HCT116 (cell line): ENCODE measurements around the gene RASAL2. TPM values are rescaled to one million over a fixed set of nuclear protein-coding genes. Genes with fewer than 3 reads are reported as not detected.
A peak's percentile ranks its signal among the peaks of the same experiment; 100 is the strongest.
"Not testable (repeated sequence)": the region's sequence is repeated elsewhere in the genome, so short reads cannot be mapped to it uniquely, and the experiment has no call there.

ENCODE experiments used
- ATAC-seq: fragments of 200-7000 bp; cut with Tn5 transposase; 2 replicates; pipeline ENCODE4 v1.9.1; 2020; ENCODE audit warnings: mild to moderate bottlenecking, moderate library complexity
- BruUV-seq: library from RNA; stranded (reverse); fragments of 400-500 nt; replicated peaks from 2 replicates; lab custom pipeline; 2021; lab: Mats Ljungman, UMichigan
- CTCF ChIA-PET: fragments of 300-600 bp; sonication (Branson Sonifier 250); formaldehyde crosslinking; loops from one replicate; lab custom pipeline; 2021; ENCODE audit warnings: antibody characterized with exemption; lab: Charles Lee
- POLR2A ChIA-PET: fragments of 300-600, 350-600 bp; sonication (Branson Sonifier 250); formaldehyde crosslinking; loops from one replicate; lab custom pipeline; 2021; ENCODE audit warnings: antibody characterized with exemption; lab: Charles Lee
- RAD21 ChIA-PET, 2 experiments: fragments of 300-600 bp; sonication (Branson Sonifier 250); formaldehyde crosslinking; loops; one replicate each; lab custom pipeline; 2023; ENCODE audit warnings: low total read pairs in 2 of 2; ENCODE audit not compliant: uncharacterized antibody in 2 of 2, unreplicated experiment in 2 of 2, low non-redundant PET in 1 of 2; lab: Charles Lee
- DNase-seq: peaks from one replicate; pipeline ENCODE4 v3.0.0-alpha.2; 2010; ENCODE audit warnings: low read depth, low spot score
- H2AFZ ChIP-seq: fragments of 200-600 bp; shearing (Covaris generic), sonication (generic); 2 replicates; pipeline ENCODE4 v1.6.1; 2017; ENCODE audit warnings: low read depth, mixed run types, mixed read lengths, antibody characterized with exemption, low read length; ENCODE audit not compliant: poor library complexity, severe bottlenecking
- H3K27ac ChIP-seq: 2 replicates; pipeline ENCODE4 v1.5.1; 2012; ENCODE audit warnings: low read depth, low read length
- H3K27me3 ChIP-seq: fragments of 200-600 bp; sonication (generic); 2 replicates; pipeline ENCODE4 v1.6.1; 2016; ENCODE audit warnings: mixed run types, low read length, mixed read lengths; ENCODE audit not compliant: insufficient read depth
- H3K36me3 ChIP-seq, 2 experiments: fragments of 200-500 bp in 1 of 2; fragments of 200-600 bp in 1 of 2; sonication (Bioruptor generic) in 1 of 2; sonication (generic) in 1 of 2; 2 replicates each; pipeline versions ENCODE4 v1.5.1 to v1.6.1; 2014 to 2016; ENCODE audit warnings: low read length in 2 of 2, inconsistent platforms in 1 of 2, mixed read lengths in 1 of 2, mixed run types in 1 of 2; ENCODE audit not compliant: insufficient read depth in 2 of 2, control insufficient read depth in 1 of 2
- H3K4me1 ChIP-seq, 2 experiments: fragments of 200-600 bp in 1 of 2; sonication (generic) in 1 of 2; 2 replicates each; pipeline versions ENCODE4 v1.5.1 to v1.6.1; 2012 to 2017; ENCODE audit warnings: low read length in 2 of 2, inconsistent platforms in 1 of 2, mild to moderate bottlenecking in 1 of 2, mixed read lengths in 1 of 2, mixed run types in 1 of 2, moderate library complexity in 1 of 2; ENCODE audit not compliant: insufficient read depth in 2 of 2, control insufficient read depth in 1 of 2
- H3K4me2 ChIP-seq: fragments of 200-600 bp; sonication (generic); 2 replicates; pipeline ENCODE4 v1.6.1; 2017; ENCODE audit warnings: mixed run types, low read length, mixed read lengths
- H3K4me3 ChIP-seq, 2 experiments: fragments of 200-600 bp in 1 of 2; sonication (generic) in 1 of 2; replicated peaks in 1 of 2; 2 replicates each; pipeline ENCODE4 v1.5.1; 2011 to 2016; ENCODE audit warnings: low read length in 2 of 2, control low read depth in 1 of 2, low read depth in 1 of 2, mild to moderate bottlenecking in 1 of 2, mixed read lengths in 1 of 2, mixed run types in 1 of 2
- H3K79me2 ChIP-seq: fragments of 200-600 bp; sonication (generic); 2 replicates; pipeline ENCODE4 v1.6.1; 2017; ENCODE audit warnings: mild to moderate bottlenecking, mixed run types, low read length, moderate library complexity, mixed read lengths; ENCODE audit not compliant: insufficient read depth
- H3K9ac ChIP-seq: fragments of 200-600 bp; sonication (generic); 2 replicates; pipeline ENCODE4 v1.6.1; 2016; ENCODE audit warnings: low read length, mixed read lengths
- H3K9me2 ChIP-seq: fragments of 200-600 bp; sonication (generic), shearing (Covaris generic); 2 replicates; pipeline ENCODE4 v1.6.1; 2017; ENCODE audit warnings: mixed run types, mild to moderate bottlenecking, moderate library complexity; ENCODE audit not compliant: insufficient read depth
- H3K9me3 ChIP-seq, 2 experiments: fragments of 200-500 bp in 1 of 2; fragments of 200-600 bp in 1 of 2; sonication (Bioruptor generic) in 1 of 2; sonication (generic) in 1 of 2; 2 replicates each; pipeline ENCODE4 v1.6.1; 2014 to 2017; ENCODE audit warnings: low read length in 2 of 2, mixed read lengths in 2 of 2, inconsistent platforms in 1 of 2, low read depth in 1 of 2, mild to moderate bottlenecking in 1 of 2, mixed run types in 1 of 2, moderate library complexity in 1 of 2; ENCODE audit not compliant: control insufficient read depth in 1 of 2, insufficient read depth in 1 of 2
- H4K20me1 ChIP-seq: fragments of 200-600 bp; sonication (generic), shearing (Covaris generic); 2 replicates; pipeline ENCODE4 v1.6.1; 2017; ENCODE audit warnings: mixed run types, mild to moderate bottlenecking, moderate library complexity; ENCODE audit not compliant: insufficient read depth
- CBX3 ChIP-seq: IDR thresholded peaks from 2 replicates; pipeline ENCODE4 v1.6.1; 2012; ENCODE audit warnings: low read depth
- CEBPB ChIP-seq: IDR thresholded peaks from 2 replicates; pipeline ENCODE4 v1.6.1; 2012; ENCODE audit warnings: low read depth
- CTCF ChIP-seq, 3 experiments: fragments of 200-600 bp in 1 of 3; sonication (generic) in 1 of 3; IDR thresholded peaks in 2 of 3; conservative IDR thresholded peaks in 1 of 3; 2 replicates each; pipeline ENCODE4 v1.5.1; 2012 to 2017; ENCODE audit warnings: low read depth in 2 of 3, low read length in 2 of 3, antibody characterized with exemption in 1 of 3, borderline replicate concordance in 1 of 3, control low read depth in 1 of 3, mild to moderate bottlenecking in 1 of 3, mixed read lengths in 1 of 3, mixed run types in 1 of 3, moderate library complexity in 1 of 3; ENCODE audit not compliant: insufficient read depth in 1 of 3
- ELF1 ChIP-seq: IDR thresholded peaks from 2 replicates; pipeline ENCODE4 v1.6.1; 2012; ENCODE audit warnings: low read depth, borderline replicate concordance
- EZH2phosphoT487 ChIP-seq: fragments of 200-600 bp; IDR thresholded peaks from 2 replicates; pipeline ENCODE4 v1.6.1; 2018; ENCODE audit warnings: antibody characterized with exemption, borderline replicate concordance
- FOSL1 ChIP-seq: IDR thresholded peaks from 2 replicates; pipeline ENCODE4 v1.6.1; 2012; ENCODE audit warnings: low read depth
- JUND ChIP-seq: IDR thresholded peaks from 2 replicates; pipeline ENCODE4 v1.6.1; 2012
- POLR2A ChIP-seq: IDR thresholded peaks from 2 replicates; pipeline ENCODE4 v1.7.0; 2011; ENCODE audit warnings: borderline replicate concordance; ENCODE audit not compliant: insufficient read depth, insufficient read length; ENCODE audit errors: extremely low read depth
- SIN3A ChIP-seq: IDR thresholded peaks from 2 replicates; pipeline ENCODE4 v1.6.1; 2012; ENCODE audit warnings: low read depth
- SRF ChIP-seq: IDR thresholded peaks from 2 replicates; pipeline ENCODE4 v1.6.1; 2012; ENCODE audit warnings: low read depth
- TCF7L2 ChIP-seq: IDR thresholded peaks from 2 replicates; pipeline ENCODE4 v1.7.0; 2011; ENCODE audit warnings: borderline replicate concordance, inconsistent platforms; ENCODE audit not compliant: insufficient read depth, insufficient read length; ENCODE audit errors: extremely low read depth
- YY1 ChIP-seq: IDR thresholded peaks from 2 replicates; pipeline ENCODE4 v1.6.1; 2011; ENCODE audit warnings: low read length, low read depth, moderate library complexity, mild to moderate bottlenecking; ENCODE audit not compliant: insufficient replicate concordance; ENCODE audit errors: extremely low read depth
- ZBTB33 ChIP-seq: IDR thresholded peaks from 2 replicates; pipeline ENCODE4 v1.6.1; 2011; ENCODE audit warnings: mild to moderate bottlenecking, low read length, moderate library complexity; ENCODE audit not compliant: insufficient replicate concordance; ENCODE audit errors: extremely low read depth
- ZFX ChIP-seq: fragments of 450-650 bp; IDR thresholded peaks from 2 replicates; pipeline ENCODE4 v1.6.1; 2017
- ZNF274 ChIP-seq: fragments of 200-500 bp; sonication (Bioruptor generic); IDR thresholded peaks from 2 replicates; pipeline ENCODE4 v1.6.1; 2014; ENCODE audit warnings: mild to moderate bottlenecking, low read depth, low read length, inconsistent platforms
- intact Hi-C: fragments of 100-400 bp; cut with micrococcal nuclease; formaldehyde crosslinking; loops from 2 replicates; pipeline ENCODE4 v1.10.0; 2022
- total RNA-seq: library from RNA; stranded (reverse); gene quantifications from one replicate; pipeline ENCODE4 v1.2.1, GENCODE V29; 2021; ENCODE audit not compliant: unreplicated experiment
- TF ChIP-seq, protein P1 (sequence below): IDR thresholded peaks from 2 replicates; pipeline ENCODE4 v1.6.1; 2012

RASAL2 gene
- total RNA-seq, 1 experiment from 2014 or later, result 11.7 TPM

GRCh38 chr1:178091454-178091853 lies 2.5 kb upstream of the RASAL2 start:
- H3K4me2 ChIP-seq, POLR2A ChIA-PET, RAD21 ChIA-PET, H4K20me1 ChIP-seq, H3K9me2 ChIP-seq, H3K27me3 ChIP-seq, CTCF ChIA-PET, ATAC-seq, H2AFZ ChIP-seq, H3K9ac ChIP-seq, H3K36me3 ChIP-seq, BruUV-seq, H3K4me3 ChIP-seq, H3K27ac ChIP-seq, DNase-seq, H3K9me3 ChIP-seq: not testable (repeated sequence)
- Histone ChIP-seq H3K79me2 (peaks cover 21% of the 10 kb centered on the region), H3K4me1 (peaks cover 12 to 29% of the 10 kb centered on the region in 2 experiments)
- intact Hi-C loops, result loop anchor here (5.0 kb wide), 1 partner anchor 146 kb away; no protein-coding TSS in a partner anchor

GRCh38 chr1:178091986-178092745 lies 1.7 kb upstream of the RASAL2 start:
- CTCF ChIA-PET, result no interaction called here

More at GRCh38 chr1:178091986-178092745, 1.7 kb upstream of the RASAL2 start:
- Histone ChIP-seq H3K27ac (no peak overlapping the region), H4K20me1 (no peaks in the 10 kb centered on the region), H3K36me3 (peaks cover 0 to 4% of the 10 kb centered on the region in 2 experiments; a peak in 1 of 4 replicates), H3K4me2 (peak overlapping the region; percentile 98), H3K9me3 (no peaks in the 10 kb centered on the region), H3K4me3 (peak overlapping the region; percentile 68 to 72), H2AFZ (no peak overlapping the region), H3K9me2 (no peaks in the 10 kb centered on the region), H3K27me3 (no peaks in the 10 kb centered on the region), H3K9ac (peak overlapping the region; percentile 73; the same call in 1 of the 2 replicates), H3K4me1 (peaks cover 12 to 29% of the 10 kb centered on the region in 2 experiments), H3K79me2 (peaks cover 28% of the 10 kb centered on the region)
- RAD21 ChIA-PET, result no interaction called here
- TF ChIP-seq SRF (no peak), CEBPB (no peak), ZNF274 (no peak), YY1 (no peak), JUND (no peak), FOSL1 (no peak), SIN3A (no peak), CBX3 (no peak), POLR2A (no peak), ZFX (no peak), ZBTB33 (no peak), TCF7L2 (no peak), EZH2phosphoT487 (no peak), ELF1 (no peak), CTCF (IDR thresholded peaks at IDR 0.05 in 2 of 3, conservative IDR thresholded peaks at IDR 0.05 in 1 of 3; ENCODE audit: borderline replicate concordance in 1 of 3, insufficient read depth in 1 of 3, low read depth in 2 of 3, low read length in 2 of 3) (no peak)
- TF ChIP-seq, protein P1, sequence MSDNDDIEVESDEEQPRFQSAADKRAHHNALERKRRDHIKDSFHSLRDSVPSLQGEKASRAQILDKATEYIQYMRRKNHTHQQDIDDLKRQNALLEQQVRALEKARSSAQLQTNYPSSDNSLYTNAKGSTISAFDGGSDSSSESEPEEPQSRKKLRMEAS, result no peak
- ATAC-seq, result no peak
- POLR2A ChIA-PET, result no interaction called here
- no TSS peak for BruUV-seq
- no peak for DNase-seq
- intact Hi-C loops, result loop anchor here (5.0 kb wide), 1 partner anchor 145 kb away; no protein-coding TSS in a partner anchor
